Mammary microvascular endothelial cell (primary cell): ENCODE data around the gene SYNM. TPM values are rescaled to one million over a fixed set of nuclear protein-coding genes. Genes with fewer than 3 reads are reported as not detected.

Experiments
- total RNA-seq: library from RNA; depleted of rRNA; stranded (reverse); fragments of >200 nt; gene quantifications from 2 replicates; pipeline ENCODE4 v1.2.3, GENCODE V29; 2015

The SYNM gene
- total RNA-seq, result 11.6 and 13.5 TPM in 2 replicates

GRCh38 chr15:99104788-99105513 lies at the start of gene SYNM:
Gene SYNM, plus strand, starts transcription at chr15:99105080. Its CDS starts 120 bp downstream, at chr15:99105200.

Other genes with a start within 250 kb of the SYNM start
- gene PGPEP1L, start 97.3 kb upstream of the SYNM start, total RNA-seq, result not detected in 2 replicates
- gene TTC23, start 144.5 kb downstream of the SYNM start, total RNA-seq, result 12.0 and 13.2 TPM in 2 replicates
- 23.1 and 24.7 TPM in 2 replicates for gene LRRC28, start 146.4 kb downstream of the SYNM start, total RNA-seq